ENCODE measurements around the gene TTC6.

The TTC6 gene

DNA sequence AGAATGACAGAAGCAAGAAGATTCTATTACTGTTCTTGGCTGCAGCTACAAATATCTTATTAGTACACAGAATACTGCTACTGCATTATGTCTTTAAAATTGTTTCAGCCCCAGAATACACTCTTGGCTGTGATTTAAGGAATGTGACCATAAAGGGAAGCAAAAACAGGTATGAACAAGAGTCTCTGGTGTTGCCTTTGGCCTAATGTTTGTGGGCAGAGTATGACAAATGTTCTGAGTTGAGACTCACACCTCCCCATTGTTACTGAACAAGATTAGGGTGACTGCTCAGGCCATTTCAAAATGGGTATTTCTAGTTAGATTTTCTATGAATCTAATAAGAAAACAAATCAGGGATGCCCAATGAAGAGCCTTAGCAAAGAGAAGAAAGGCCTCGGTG, 28.5 kb downstream of the TTC6 start:
- no peak for DNase-seq (ENCODE audit: low read depth in 2 of 3, low spot score in 2 of 3)

- DNase-seq (ENCODE audit: low read depth in 2 of 3, low spot score in 2 of 3): no peak
Observed at GRCh38 chr14:37625597-37626595, 30.5 kb downstream of the TTC6 start.

DNA sequence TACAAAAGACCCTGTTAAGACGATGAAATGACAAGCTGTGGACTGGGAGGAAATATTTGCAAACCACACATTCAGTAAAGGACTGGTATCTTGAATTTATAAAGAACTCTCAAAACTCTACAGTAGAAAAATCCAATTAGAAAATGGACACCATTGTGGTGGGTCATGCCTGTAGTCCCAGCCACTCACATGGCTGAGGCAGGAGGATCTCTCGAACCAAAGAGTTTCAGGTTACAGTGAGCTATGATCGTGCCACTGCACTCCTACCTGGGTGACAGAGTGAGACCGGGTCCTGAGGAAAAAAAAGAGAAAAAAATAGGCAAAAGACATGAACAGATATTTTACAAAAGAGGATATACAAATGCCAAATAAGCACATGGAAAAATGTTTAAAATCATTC, 41.9 kb downstream of the TTC6 start:
- no peak for DNase-seq (ENCODE audit: low read depth in 2 of 3, low spot score in 2 of 3)

GRCh38 chr14:37638599-37638998, 43.2 kb downstream of the TTC6 start:
- DNase-seq (ENCODE audit: low read depth in 2 of 3, low spot score in 2 of 3): no peak

GRCh38 chr14:37641117-37641516, 45.7 kb downstream of the TTC6 start:
- DNase-seq (ENCODE audit: low read depth in 2 of 3, low spot score in 2 of 3): no peak

DNA sequence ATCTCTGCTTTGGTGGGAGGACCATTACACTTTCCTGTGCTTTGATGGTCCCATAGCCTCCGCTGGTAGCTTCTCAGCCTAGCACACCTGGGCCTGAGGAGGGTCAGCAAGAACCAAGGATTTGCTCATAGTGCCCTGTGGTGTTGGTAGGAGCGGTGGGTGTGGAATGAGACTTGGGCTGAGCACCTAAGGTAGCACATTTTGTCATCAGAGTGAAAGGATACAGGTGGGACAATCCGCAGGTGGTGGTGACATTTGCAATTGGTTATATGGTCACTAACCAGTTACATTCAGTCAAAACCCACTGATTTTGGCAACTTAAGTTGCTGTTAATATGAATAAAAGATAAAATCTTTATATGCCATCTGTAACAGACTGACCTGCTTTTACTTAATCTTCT, 46.7 kb downstream of the TTC6 start:
- DNase-seq (ENCODE audit: low read depth in 2 of 3, low spot score in 2 of 3): no peak

DNA sequence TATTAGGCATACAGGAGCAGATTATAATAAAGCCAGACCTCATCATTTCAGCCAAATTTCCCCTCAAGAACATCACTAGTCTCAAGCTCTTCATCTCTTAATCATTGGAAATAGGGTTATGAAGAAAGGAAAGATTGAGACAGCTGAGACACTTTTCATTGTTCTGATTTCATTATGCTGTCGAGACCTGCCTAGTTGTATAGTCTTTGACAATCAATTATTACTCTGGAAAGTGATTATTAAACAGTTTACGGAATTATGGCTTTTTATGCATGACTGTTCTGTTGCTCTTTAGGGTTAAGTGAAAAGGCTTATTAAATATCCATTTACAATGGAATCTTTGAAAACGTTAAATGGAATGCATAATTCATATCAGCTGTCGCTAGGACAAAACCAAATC, 48.3 kb downstream of the TTC6 start:
- no peak for DNase-seq (ENCODE audit: low read depth in 2 of 3, low spot score in 2 of 3)

All from activated CD8-positive, alpha-beta memory T cell treated with anti-CD3 and anti-CD28 coated beads for 48 hours (primary cell).